Colonic mucosa (tissue), 4 donors: ENCODE results near the gene CHAC2. TPM values are rescaled to one million over a fixed set of nuclear protein-coding genes. Genes with fewer than 3 reads are reported as not detected.

Experiments
- DNase-seq: peaks from one replicate; pipeline ENCODE4 v3.0.0-alpha.2; 2020
- H3K27ac ChIP-seq: fragments of 200-600 bp; one replicate; pipeline ENCODE4 v1.8.0; 2021
- H3K27me3 ChIP-seq: fragments of 200-600 bp; one replicate; pipeline ENCODE4 v1.8.0; 2021
- H3K36me3 ChIP-seq: fragments of 200-600 bp; one replicate; pipeline ENCODE4 v1.8.0; 2021
- H3K4me1 ChIP-seq: fragments of 200-600 bp; one replicate; pipeline ENCODE4 v1.8.0; 2021; ENCODE audit warnings: mild to moderate bottlenecking
- H3K4me3 ChIP-seq: fragments of 200-600 bp; one replicate; pipeline ENCODE4 v1.8.0; 2021
- H3K9ac ChIP-seq, 2 donors: one replicate each; pipeline ENCODE4 v1.7.0; 2013; ENCODE audit warnings: control low read depth in 2 of 2, low read depth in 2 of 2, low read length in 2 of 2
- H3K9me3 ChIP-seq: fragments of 200-600 bp; one replicate; pipeline ENCODE4 v1.8.0; 2021
- CTCF ChIP-seq: fragments of 200-600 bp; IDR thresholded peaks from one replicate; pipeline ENCODE4 v1.8.0; 2022; ENCODE audit warnings: antibody characterized with exemption, mild to moderate bottlenecking
- intact Hi-C: fragments of 100-400 bp; cut with DNase I; formaldehyde crosslinking; loops from one replicate; pipeline ENCODE4 v1.14.1; 2022
- total RNA-seq, 2 donors: library from RNA; stranded (reverse); fragmentation: NEBNext Ultra II Directional in 1 of 2; extraction: Animal tissue kit (Norgen Biotek cat#: 25700) in 1 of 2; gene quantifications; one replicate each; pipeline ENCODE4 v1.2.1, GENCODE V29; 2021
- donor health status: healthy.
- donor health status: DM: no; HTN: no; CAD: no.
- donor health status: DM: no; HTN: no; CAD: no.

Gene CHAC2
- total RNA-seq, 2 donors from 2014 or later = 3.2 to 9.6 TPM

GRCh38 chr2:53778536-53779162 is 11.0 kb downstream of the CHAC2 start:
- DNase-seq = no peak
- Histone ChIP-seq H3K4me1 (no peaks in the 10 kb centered on the region), H3K36me3 (no peaks in the 10 kb centered on the region)

GRCh38 chr2:53780056-53780455 is 12.5 kb downstream of the CHAC2 start:
- H3K9me3 ChIP-seq = no peaks in the 10 kb centered on the region
- no peak for DNase-seq
- no peak overlapping the region for H3K27ac ChIP-seq
- no peaks in the 10 kb centered on the region for H3K36me3 ChIP-seq
- H3K9ac ChIP-seq = no peak overlapping the region
- H3K4me1 ChIP-seq = no peaks in the 10 kb centered on the region
- TF ChIP-seq CTCF = no peak
- intact Hi-C loops = no loop called here
- no peaks in the 10 kb centered on the region for H3K27me3 ChIP-seq
- no peak overlapping the region for H3K4me3 ChIP-seq

More at GRCh38 chr2:53778536-53779162, 11.0 kb downstream of the CHAC2 start:
- Histone ChIP-seq H3K4me3 (no peak overlapping the region), H3K27ac (no peak overlapping the region), H3K27me3 (no peaks in the 10 kb centered on the region), H3K9me3 (no peaks in the 10 kb centered on the region), H3K9ac (no peak overlapping the region)
- TF ChIP-seq CTCF = no peak
- intact Hi-C loops = no loop called here

GRCh38 chr2:53782676-53783075 is 15.1 kb downstream of the CHAC2 start:
- H3K4me3 ChIP-seq = no peak overlapping the region
- H3K36me3 ChIP-seq = no peaks in the 10 kb centered on the region
- no peaks in the 10 kb centered on the region for H3K4me1 ChIP-seq
- TF ChIP-seq CTCF = no peak
- no peak overlapping the region for H3K27ac ChIP-seq
- H3K27me3 ChIP-seq = no peaks in the 10 kb centered on the region
- intact Hi-C loops = no loop called here
- DNase-seq = no peak
- no peaks in the 10 kb centered on the region for H3K9me3 ChIP-seq
- H3K9ac ChIP-seq = no peak overlapping the region

GRCh38 chr2:53784436-53784835 is 16.8 kb downstream of the CHAC2 start:
- DNase-seq = no peak
- no peaks in the 10 kb centered on the region for H3K36me3 ChIP-seq
- H3K4me1 ChIP-seq = peaks cover 6% of the 10 kb centered on the region
- no peak overlapping the region for H3K9ac ChIP-seq
- no peak for TF ChIP-seq CTCF
- intact Hi-C loops = no loop called here
- no peaks in the 10 kb centered on the region for H3K9me3 ChIP-seq
- no peak overlapping the region for H3K4me3 ChIP-seq
- H3K27ac ChIP-seq = no peak overlapping the region
- no peaks in the 10 kb centered on the region for H3K27me3 ChIP-seq

GRCh38 chr2:53785366-53785765 is 17.8 kb downstream of the CHAC2 start:
- no peak overlapping the region for H3K9ac ChIP-seq
- peaks cover 6% of the 10 kb centered on the region for H3K4me1 ChIP-seq
- H3K27ac ChIP-seq = no peak overlapping the region
- no peaks in the 10 kb centered on the region for H3K36me3 ChIP-seq
- H3K27me3 ChIP-seq = no peaks in the 10 kb centered on the region
- no peak overlapping the region for H3K4me3 ChIP-seq
- DNase-seq = no peak
- no peak for TF ChIP-seq CTCF
- intact Hi-C loops = no loop called here
- no peaks in the 10 kb centered on the region for H3K9me3 ChIP-seq
